T-helper 1 cell treated with Interleukin-12 subunit alpha and Interleukin-12 subunit beta and Interleukin-4 antibody, amounts not matched to agents 30 ng/mL and 1 ng/mL, for 36 hours (primary cell): Measurements from ENCODE around the gene PRPF6. TPM values are rescaled to one million over a fixed set of nuclear protein-coding genes. Genes with fewer than 3 reads are reported as not detected.

Experiments used
- intact Hi-C: fragments of 100-400 bp; cut with micrococcal nuclease; formaldehyde crosslinking; loops from one replicate; pipeline ENCODE4 v1.15.1; 2024
- total RNA-seq: library from RNA; stranded (reverse); gene quantifications from 2 replicates; pipeline ENCODE4 v1.2.3, GENCODE V29; 2022

Gene PRPF6
- total RNA-seq, 1 donor from 2014 or later, result 85.6 TPM

- intact Hi-C loops, result no loop called here
Measured at GRCh38 chr20:64044484-64045247, 63.7 kb downstream of the PRPF6 start.

- intact Hi-C loops, result no loop called here
Measured at GRCh38 chr20:64045346-64046011, 64.5 kb downstream of the PRPF6 start.

GRCh38 chr20:64047046-64047389 lies 66.1 kb downstream of the PRPF6 start:
- intact Hi-C loops, result no loop called here

GRCh38 chr20:64047968-64048401 lies 67.1 kb downstream of the PRPF6 start:
- intact Hi-C loops, result no loop called here

GRCh38 chr20:64048402-64049044 lies 67.6 kb downstream of the PRPF6 start:
- intact Hi-C loops, result loop anchor here (1.0 kb wide), 1 partner anchor 9 kb away; no protein-coding TSS in a partner anchor

GRCh38 chr20:64049060-64049877 lies 68.3 kb downstream of the PRPF6 start, which contains the start of gene SOX18:
SOX18 (minus strand) TSS chr20:64049639; CDS start chr20:64049516, 123 bp downstream.
- intact Hi-C loops, result loop anchor here (1.0 kb wide), 1 partner anchor 10 kb away; no protein-coding TSS in a partner anchor

GRCh38 chr20:64049878-64050260 lies 68.9 kb downstream of the PRPF6 start:
- intact Hi-C loops, result loop anchor here (1.0 kb wide), 1 partner anchor 11 kb away; no protein-coding TSS in a partner anchor

GRCh38 chr20:64050261-64051032 lies 69.5 kb downstream of the PRPF6 start:
- intact Hi-C loops, result no loop called here

GRCh38 chr20:64051033-64051452 lies 70.1 kb downstream of the PRPF6 start:
- intact Hi-C loops, result no loop called here

- intact Hi-C loops, result no loop called here
Measured at GRCh38 chr20:64051561-64052325, 70.8 kb downstream of the PRPF6 start.

- intact Hi-C loops, result no loop called here
Measured at GRCh38 chr20:64052326-64052722, 71.4 kb downstream of the PRPF6 start.

GRCh38 chr20:64052987-64053840 lies 72.3 kb downstream of the PRPF6 start:
- intact Hi-C loops, result no loop called here

- intact Hi-C loops, result no loop called here
Measured at GRCh38 chr20:64053841-64054661, 73.1 kb downstream of the PRPF6 start.

GRCh38 chr20:64055396-64055892 lies 74.5 kb downstream of the PRPF6 start:
- intact Hi-C loops, result loop anchor here (5.0 kb wide), 2 partner anchors 268 to 418 kb away; no protein-coding TSS in a partner anchor

GRCh38 chr20:64055893-64056638 lies 75.1 kb downstream of the PRPF6 start:
- intact Hi-C loops, result loop anchor here (5.0 kb wide), 2 partner anchors 269 to 419 kb away; no protein-coding TSS in a partner anchor

GRCh38 chr20:64056639-64056888 lies 75.6 kb downstream of the PRPF6 start:
- intact Hi-C loops, result loop anchor here (5.0 kb wide), 2 partner anchors 269 to 419 kb away; no protein-coding TSS in a partner anchor
